Suprapubic skin (tissue), 4 donors: ENCODE results near the gene SLC2A13. TPM values are rescaled to one million over a fixed set of nuclear protein-coding genes. Genes with fewer than 3 reads are reported as not detected.

Source experiments
- DNase-seq, 2 donors: peaks; one replicate each; pipeline ENCODE4 v3.0.0-alpha.2; 2019; ENCODE audit warnings: low spot score in 2 of 2
- H3K27ac ChIP-seq: fragments of 200-600 bp; sonication (generic); one replicate; pipeline ENCODE4 v1.5.1; 2019
- H3K27me3 ChIP-seq: fragments of 200-600 bp; sonication (generic); one replicate; pipeline ENCODE4 v1.5.1; 2019
- H3K36me3 ChIP-seq: fragments of 200-600 bp; sonication (generic); one replicate; pipeline ENCODE4 v1.5.1; 2019
- H3K4me1 ChIP-seq: fragments of 200-600 bp; sonication (generic); one replicate; pipeline ENCODE4 v1.5.1; 2019
- H3K4me3 ChIP-seq: fragments of 200-600 bp; sonication (generic); one replicate; pipeline ENCODE4 v1.5.1; 2019; ENCODE audit warnings: mild to moderate bottlenecking
- H3K9me3 ChIP-seq: fragments of 200-600 bp; sonication (generic); one replicate; pipeline ENCODE4 v1.5.1; 2019
- CTCF ChIP-seq, 2 donors: fragments of 200-600 bp in 1 of 2; fragments of 450-650 bp in 1 of 2; sonication (generic) in 1 of 2; IDR thresholded peaks; one replicate each; pipeline ENCODE4 v1.5.1; 2016 to 2019; ENCODE audit warnings: antibody characterized with exemption in 2 of 2, mild to moderate bottlenecking in 1 of 2, moderate library complexity in 1 of 2
- EP300 ChIP-seq: sonication (generic); formaldehyde crosslinking; IDR thresholded peaks from one replicate; pipeline ENCODE4 v1.6.1; 2017; ENCODE audit warnings: antibody characterized with exemption
- POLR2A ChIP-seq, 2 donors: fragments of 450-650 bp; IDR thresholded peaks; one replicate each; pipeline ENCODE4 v1.6.1; 2017; ENCODE audit warnings: antibody characterized with exemption in 2 of 2, mild to moderate bottlenecking in 2 of 2, moderate library complexity in 2 of 2
- POLR2AphosphoS5 ChIP-seq, 3 donors: sonication (generic); formaldehyde crosslinking; IDR thresholded peaks; one replicate each; pipeline ENCODE4 v1.6.1; 2017; ENCODE audit warnings: antibody characterized with exemption in 3 of 3
- WGBS: methylation state at CpG from one replicate; pipeline ENCODE4 v1.1.5; 2018; 5-methylcytosine and 5-hydroxymethylcytosine counted together
- total RNA-seq, 4 donors: library from RNA; depleted of rRNA; stranded (reverse); fragments of >200 nt; gene quantifications; one replicate each; pipeline ENCODE4 v1.1.0, GENCODE V29; 2016

SLC2A13 gene
- total RNA-seq, 4 donors from 2014 or later, result 10.4 to 14.1 (median 13.4) TPM

- TF ChIP-seq POLR2AphosphoS5 (IDR thresholded peaks at IDR 0.05) (no peak), EP300 (no peak), CTCF (IDR thresholded peaks at IDR 0.05) (no peak), POLR2A (IDR thresholded peaks at IDR 0.05) (no peak)
- no peak for DNase-seq
- no peaks in the 10 kb centered on the region for H3K36me3 ChIP-seq
- no peaks in the 10 kb centered on the region for H3K4me1 ChIP-seq
- no peaks in the 10 kb centered on the region for H3K9me3 ChIP-seq
- H3K27ac ChIP-seq, result no peak overlapping the region
- no peaks in the 10 kb centered on the region for H3K27me3 ChIP-seq
- 96% methylated on average over 14 of the region's 14 CpGs for WGBS
- no peak overlapping the region for H3K4me3 ChIP-seq
Measured at GRCh38 chr12:39946361-39947280, 159.3 kb downstream of the SLC2A13 start.

GRCh38 chr12:39937119-39937518 is 168.8 kb downstream of the SLC2A13 start:
- Histone ChIP-seq H3K4me1 (no peaks in the 10 kb centered on the region), H3K27me3 (no peaks in the 10 kb centered on the region), H3K9me3 (no peaks in the 10 kb centered on the region), H3K36me3 (no peaks in the 10 kb centered on the region), H3K27ac (no peak overlapping the region), H3K4me3 (no peak overlapping the region)
- no peak for TF ChIP-seq CTCF (IDR thresholded peaks at IDR 0.05)
- no peak for TF ChIP-seq EP300
- TF ChIP-seq POLR2A (IDR thresholded peaks at IDR 0.05), result no peak
- no peak for TF ChIP-seq POLR2AphosphoS5 (IDR thresholded peaks at IDR 0.05)
- no peak for DNase-seq
- 95% methylated on average over 1 of the region's 1 CpG for WGBS

DNA sequence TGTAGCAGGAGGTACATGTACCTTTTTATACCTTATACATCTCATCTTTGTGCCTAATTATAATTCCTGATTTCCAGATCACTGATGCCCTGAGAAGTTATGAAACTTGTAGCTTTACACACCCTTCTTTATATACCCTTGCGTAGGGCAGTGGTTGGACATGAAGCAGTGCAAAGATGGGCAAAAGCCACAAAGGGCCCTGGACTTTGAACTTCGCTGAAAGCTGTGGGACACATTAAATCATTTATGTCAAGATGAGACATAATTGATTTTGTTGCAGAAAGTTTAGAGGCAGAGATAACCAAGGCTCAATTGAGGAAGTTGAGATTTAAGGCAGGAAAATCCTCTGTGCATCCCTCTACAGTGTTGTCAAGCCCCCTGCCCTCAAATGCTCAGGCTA is 170.0 kb downstream of the SLC2A13 start:
- WGBS, result 94% methylated on average over 2 of the region's 2 CpGs
- no peak overlapping the region for H3K4me3 ChIP-seq
- no peaks in the 10 kb centered on the region for H3K9me3 ChIP-seq
- H3K4me1 ChIP-seq, result peaks cover 5% of the 10 kb centered on the region
- no peak for DNase-seq
- no peaks in the 10 kb centered on the region for H3K36me3 ChIP-seq
- no peaks in the 10 kb centered on the region for H3K27me3 ChIP-seq
- no peak overlapping the region for H3K27ac ChIP-seq
- TF ChIP-seq POLR2AphosphoS5 (IDR thresholded peaks at IDR 0.05), result no peak
- TF ChIP-seq POLR2A (IDR thresholded peaks at IDR 0.05), result no peak
- no peak for TF ChIP-seq CTCF (IDR thresholded peaks at IDR 0.05)
- no peak for TF ChIP-seq EP300

DNA sequence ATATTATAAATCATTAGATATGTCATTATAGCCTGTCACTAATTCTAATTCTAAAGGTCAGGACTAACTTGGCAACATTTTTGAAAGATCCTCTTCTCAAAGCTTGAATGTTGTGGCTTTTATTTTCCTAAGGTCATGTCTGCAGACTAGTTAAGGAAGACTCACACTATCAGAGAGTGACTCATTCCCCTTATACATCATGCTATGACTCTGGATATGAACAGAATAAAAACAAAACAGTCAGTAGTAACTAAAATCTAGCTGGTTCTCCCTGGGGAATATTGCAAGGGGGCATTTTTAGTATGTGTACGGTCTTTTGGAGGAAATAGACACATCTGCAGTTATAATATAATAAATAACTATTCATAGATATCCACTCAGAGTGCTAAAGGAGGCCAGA is 170.6 kb downstream of the SLC2A13 start:
- no peak for TF ChIP-seq POLR2AphosphoS5 (IDR thresholded peaks at IDR 0.05)
- no peak for TF ChIP-seq EP300
- no peak for TF ChIP-seq POLR2A (IDR thresholded peaks at IDR 0.05)
- TF ChIP-seq CTCF (IDR thresholded peaks at IDR 0.05), result no peak
- H3K4me1 ChIP-seq, result peaks cover 5% of the 10 kb centered on the region
- WGBS, result 88% methylated on average over 1 of the region's 1 CpG

GRCh38 chr12:39931857-39932256 is 174.0 kb downstream of the SLC2A13 start:
- Histone ChIP-seq H3K27me3 (no peaks in the 10 kb centered on the region), H3K4me1 (peaks cover 5% of the 10 kb centered on the region), H3K9me3 (no peaks in the 10 kb centered on the region), H3K4me3 (no peak overlapping the region), H3K27ac (no peak overlapping the region), H3K36me3 (no peaks in the 10 kb centered on the region)
- no peak for DNase-seq
- TF ChIP-seq POLR2A (IDR thresholded peaks at IDR 0.05), result no peak
- no peak for TF ChIP-seq POLR2AphosphoS5 (IDR thresholded peaks at IDR 0.05)
- no peak for TF ChIP-seq EP300
- TF ChIP-seq CTCF (IDR thresholded peaks at IDR 0.05), result no peak

More for the DNA sequence above, 170.6 kb downstream of the SLC2A13 start:
- H3K4me3 ChIP-seq, result no peak overlapping the region
- no peaks in the 10 kb centered on the region for H3K36me3 ChIP-seq
- no peak for DNase-seq
- no peaks in the 10 kb centered on the region for H3K9me3 ChIP-seq
- H3K27ac ChIP-seq, result no peak overlapping the region
- no peaks in the 10 kb centered on the region for H3K27me3 ChIP-seq
